DOHH2 (cell line): ENCODE measurements around the gene UTRN.

Experiments
- H3F3A ChIP-seq: fragments of 200-600 bp; sonication (generic), shearing (Covaris generic); 2 replicates; pipeline ENCODE4 v1.6.0; 2016; ENCODE audit warnings: antibody characterized with exemption, mild to moderate bottlenecking; ENCODE audit not compliant: control insufficient read depth, insufficient read depth
- H3K27ac ChIP-seq: fragments of 200-600 bp; sonication (generic); 2 replicates; pipeline ENCODE4 v1.5.1; 2014; ENCODE audit warnings: low read depth, mild to moderate bottlenecking, low read length, moderate library complexity
- H3K27me3 ChIP-seq: fragments of 200-600 bp; sonication (generic); 2 replicates; pipeline ENCODE4 v1.6.1; 2014; ENCODE audit warnings: mild to moderate bottlenecking, low read length, mixed read lengths; ENCODE audit not compliant: control insufficient read depth
- H3K36me3 ChIP-seq: fragments of 200-600 bp; sonication (generic); 2 replicates; pipeline ENCODE4 v1.6.1; 2014; ENCODE audit warnings: mild to moderate bottlenecking, low read length, moderate library complexity, mixed read lengths; ENCODE audit not compliant: control insufficient read depth
- H3K4me1 ChIP-seq: fragments of 200-600 bp; sonication (generic); 2 replicates; pipeline ENCODE4 v1.6.1; 2014; ENCODE audit warnings: mild to moderate bottlenecking, low read length, mixed read lengths; ENCODE audit not compliant: control insufficient read depth
- H3K4me2 ChIP-seq: fragments of 200-600 bp; sonication (generic); 2 replicates; pipeline ENCODE4 v1.6.0; 2014; ENCODE audit warnings: mild to moderate bottlenecking, low read length, moderate library complexity
- H3K4me3 ChIP-seq: fragments of 200-600 bp; sonication (generic); 2 replicates; pipeline ENCODE4 v1.5.1; 2014; ENCODE audit warnings: mild to moderate bottlenecking, low read length, mixed read lengths
- H3K79me2 ChIP-seq: fragments of 200-600 bp; sonication (generic); 2 replicates; pipeline ENCODE4 v1.6.1; 2014; ENCODE audit warnings: mild to moderate bottlenecking, low read length, mixed read lengths; ENCODE audit not compliant: control insufficient read depth
- H3K9me2 ChIP-seq: fragments of 200-600 bp; sonication (generic); replicated peaks from 2 replicates; pipeline ENCODE4 v1.6.1; 2014; ENCODE audit warnings: mild to moderate bottlenecking, low read length, mixed read lengths; ENCODE audit not compliant: control insufficient read depth
- H3K9me3 ChIP-seq: fragments of 200-600 bp; sonication (generic); 2 replicates; pipeline ENCODE4 v1.6.1; 2014; ENCODE audit warnings: antibody characterized with exemption, low read length, mixed read lengths; ENCODE audit not compliant: control insufficient read depth, insufficient read depth
- H4K20me1 ChIP-seq: fragments of 200-600 bp; sonication (generic); 2 replicates; pipeline ENCODE4 v1.6.0; 2014; ENCODE audit warnings: low read depth, mild to moderate bottlenecking, antibody characterized with exemption, low read length, moderate library complexity; ENCODE audit not compliant: control insufficient read depth, insufficient read depth
- CTCF ChIP-seq: fragments of 200-600 bp; sonication (generic); IDR thresholded peaks from one replicate; pipeline ENCODE4 v1.5.1; 2014; ENCODE audit warnings: antibody characterized with exemption, mild to moderate bottlenecking, low read depth, low read length; ENCODE audit not compliant: poor library complexity, severe bottlenecking
- EZH2phosphoT487 ChIP-seq: fragments of 200-600 bp; sonication (generic); IDR thresholded peaks from 2 replicates; pipeline ENCODE4 v1.6.1; 2017; ENCODE audit warnings: borderline replicate concordance, mild to moderate bottlenecking, antibody characterized with exemption, low read length, moderate library complexity, mixed read lengths

UTRN gene

DNA sequence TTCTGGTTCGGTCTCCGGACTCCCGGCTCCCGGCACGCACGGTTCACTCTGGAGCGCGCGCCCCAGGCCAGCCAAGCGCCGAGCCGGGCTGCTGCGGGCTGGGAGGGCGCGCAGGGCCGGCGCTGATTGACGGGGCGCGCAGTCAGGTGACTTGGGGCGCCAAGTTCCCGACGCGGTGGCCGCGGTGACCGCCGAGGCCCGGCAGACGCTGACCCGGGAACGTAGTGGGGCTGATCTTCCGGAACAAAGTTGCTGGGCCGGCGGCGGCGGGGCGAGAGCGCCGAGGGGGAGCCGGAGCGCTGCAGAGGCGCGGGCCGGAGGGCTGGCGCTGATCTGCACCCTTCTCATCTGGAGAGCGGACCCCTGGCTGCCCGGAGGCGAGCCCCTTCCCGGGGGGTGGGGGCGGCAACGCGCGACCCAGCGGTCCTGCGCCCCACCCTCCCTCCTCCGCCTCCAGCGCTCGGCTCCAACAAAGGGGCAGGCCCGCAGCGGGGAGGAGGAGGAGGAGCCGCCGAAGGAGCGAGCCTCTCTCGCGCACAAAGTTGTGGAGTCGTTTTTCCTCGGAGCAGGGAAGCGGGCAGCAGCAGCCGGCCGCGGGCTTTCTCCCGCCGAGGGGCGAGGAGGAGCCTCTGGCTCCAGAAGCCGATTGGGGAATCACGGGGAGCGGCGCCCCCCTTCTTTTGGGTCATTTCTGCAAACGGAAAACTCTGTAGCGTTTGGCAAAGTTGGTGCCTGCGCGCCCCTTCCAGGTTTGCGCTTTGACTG lies at the start of gene UTRN:
UTRN (plus strand) TSS at position 553 of the 765 bp plus-strand sequence. CDS start 6,494 bp downstream, outside the sequence.
- Histone ChIP-seq H3K4me3 (no peak within 1 kb of the TSS), H3K9me3 (peaks cover 8% of the 10 kb centered on the region; the same call in 1 of the 2 replicates), H3K27me3 (peaks cover 44% of the 10 kb centered on the region), H4K20me1 (no peaks in the 10 kb centered on the region), H3F3A (no peaks in the 10 kb centered on the region), H3K79me2 (no peaks in the 10 kb centered on the region), H3K4me1 (no peaks in the 10 kb centered on the region), H3K36me3 (no peaks in the 10 kb centered on the region), H3K4me2 (no peak within 1 kb of the TSS), H3K9me2 (no peaks in the 10 kb centered on the region), H3K27ac (no peak within 1 kb of the TSS)
- TF ChIP-seq CTCF (no peak), EZH2phosphoT487 (no peak)

- Histone ChIP-seq H3K9me3 (no peaks in the 10 kb centered on the region), H3K27ac (no peak overlapping the region), H3K79me2 (no peaks in the 10 kb centered on the region), H3K9me2 (no peaks in the 10 kb centered on the region), H3F3A (no peaks in the 10 kb centered on the region), H3K36me3 (no peaks in the 10 kb centered on the region), H3K27me3 (0 out of 2 replicates have a peak, but pooled peaks cover 2% of the 10 kb centered on the region), H3K4me2 (no peak overlapping the region), H4K20me1 (no peaks in the 10 kb centered on the region), H3K4me3 (no peak overlapping the region), H3K4me1 (no peaks in the 10 kb centered on the region)
- TF ChIP-seq EZH2phosphoT487, result no peak
- TF ChIP-seq CTCF, result no peak
Measured at GRCh38 chr6:144244688-144245087, 40.4 kb upstream of the UTRN start.

- H3K27me3 ChIP-seq, result no peaks in the 10 kb centered on the region
Measured at GRCh38 chr6:144246988-144247387, 38.1 kb upstream of the UTRN start.

More at GRCh38 chr6:144246988-144247387, 38.1 kb upstream of the UTRN start:
- no peaks in the 10 kb centered on the region for H3K9me2 ChIP-seq
- no peaks in the 10 kb centered on the region for H4K20me1 ChIP-seq
- H3K4me3 ChIP-seq, result no peak overlapping the region
- H3F3A ChIP-seq, result no peaks in the 10 kb centered on the region
- TF ChIP-seq EZH2phosphoT487 (no peak), CTCF (no peak)
- no peaks in the 10 kb centered on the region for H3K4me1 ChIP-seq
- H3K27ac ChIP-seq, result no peak overlapping the region
- H3K9me3 ChIP-seq, result no peaks in the 10 kb centered on the region
- no peaks in the 10 kb centered on the region for H3K36me3 ChIP-seq
- H3K4me2 ChIP-seq, result no peak overlapping the region
- no peaks in the 10 kb centered on the region for H3K79me2 ChIP-seq
